Transverse colon (tissue), 4 donors: Measurements from ENCODE around the gene SH2D4B. TPM values are rescaled to one million over a fixed set of nuclear protein-coding genes. Genes with fewer than 3 reads are reported as not detected.

Experiments used
- DNase-seq: peaks from one replicate; pipeline ENCODE4 v3.0.0-alpha.2; 2019
- H3K27ac ChIP-seq, 4 donors: fragments of 200-600 bp; sonication (generic); 2 replicates each; pipeline ENCODE4 v1.5.1; 2016 to 2018; ENCODE audit warnings: inconsistent platforms in 4 of 4
- H3K27me3 ChIP-seq: fragments of 200-600 bp; sonication (generic); 2 replicates; pipeline ENCODE4 v1.5.1; 2017; ENCODE audit warnings: inconsistent platforms
- H3K36me3 ChIP-seq, 4 donors: fragments of 200-600 bp; sonication (generic); 2 replicates each; pipeline ENCODE4 v1.5.1; 2017 to 2019; ENCODE audit warnings: inconsistent platforms in 4 of 4
- H3K4me1 ChIP-seq, 4 donors: fragments of 200-600 bp; sonication (generic); 2 replicates each; pipeline ENCODE4 v1.5.1; 2017 to 2020; ENCODE audit warnings: inconsistent platforms in 4 of 4
- H3K4me3 ChIP-seq, 4 donors: fragments of 200-600 bp; sonication (generic); 1 replicate in 1 of 4; 2 replicates in 3 of 4; pipeline versions ENCODE4 v1.5.1 to v1.6.1; 2017 to 2019; ENCODE audit warnings: inconsistent platforms in 4 of 4
- H3K9me3 ChIP-seq, 2 donors: fragments of 200-600 bp; sonication (generic); 2 replicates each; pipeline ENCODE4 v1.5.1; 2017 to 2019; ENCODE audit warnings: inconsistent platforms in 2 of 2
- CTCF ChIP-seq, 5 experiments: fragments of 200-600 bp in 3 of 5; fragments of 450-650 bp in 2 of 5; sonication (generic) in 3 of 5; IDR thresholded peaks; 1 replicate in 2 of 5; 2 replicates in 3 of 5; pipeline ENCODE4 v1.5.1; 2016 to 2017; ENCODE audit warnings: antibody characterized with exemption in 5 of 5, inconsistent platforms in 3 of 5, mild to moderate bottlenecking in 2 of 5, moderate library complexity in 1 of 5
- EP300 ChIP-seq: sonication (generic); formaldehyde crosslinking; IDR thresholded peaks from one replicate; pipeline ENCODE4 v1.6.1; 2017; ENCODE audit warnings: antibody characterized with exemption, low read depth
- POLR2A ChIP-seq: fragments of 450-650 bp; IDR thresholded peaks from one replicate; pipeline ENCODE4 v1.6.1; 2016; ENCODE audit warnings: antibody characterized with exemption, mild to moderate bottlenecking, moderate library complexity
- POLR2AphosphoS5 ChIP-seq, 3 donors: sonication (generic); formaldehyde crosslinking; IDR thresholded peaks; one replicate each; pipeline ENCODE4 v1.6.1; 2016; ENCODE audit warnings: antibody characterized with exemption in 3 of 3
- WGBS, 2 donors: methylation state at CpG; one replicate each; pipeline ENCODE4 v1.1.5; 2018; ENCODE audit warnings: low coverage in 1 of 2; 5-methylcytosine and 5-hydroxymethylcytosine counted together
- in situ Hi-C, 4 donors: fragments of 200-750 bp; cut with MboI; loops; one replicate each; pipeline versions ENCODE4 v1.15.0 to v1.15.1; 2017; ENCODE audit warnings: low sequenced_read_pairs in 3 of 4, low pct_ligation_motif_present in 1 of 4, low pct_unique_long_range_greater_than_20kb in 1 of 4
- intact Hi-C: fragments of 100-400 bp; cut with DNase I; formaldehyde crosslinking; loops from one replicate; pipeline ENCODE4 v1.15.1; 2023; ENCODE audit warnings: low total_unique reads
- total RNA-seq, 4 donors: library from RNA; depleted of rRNA; stranded (reverse); fragments of >200 nt; gene quantifications; one replicate each; pipeline ENCODE4 v1.1.0, GENCODE V29; 2016

Gene SH2D4B
- total RNA-seq, 4 donors from 2014 or later: 0.32 TPM; not detected in 3

- no peak overlapping the region for H3K27ac ChIP-seq
- 65 to 77% methylated on average over 3 to 5 of the region's 5 CpGs for WGBS, 2 donors
- H3K4me1 ChIP-seq: peaks cover 0 to 12% (median 4%) of the 10 kb centered on the region in 4 donors
- no peaks in the 10 kb centered on the region for H3K27me3 ChIP-seq
- no peak for TF ChIP-seq CTCF (IDR thresholded peaks at IDR 0.05)
- no peak for TF ChIP-seq EP300
- no peak for TF ChIP-seq POLR2AphosphoS5 (IDR thresholded peaks at IDR 0.05)
- no peak for TF ChIP-seq POLR2A
- no peak for DNase-seq
- intact Hi-C loops: no loop called here
- in situ Hi-C loops: no loop called here
- no peaks in the 10 kb centered on the region for H3K9me3 ChIP-seq
- H3K4me3 ChIP-seq: no peak overlapping the region
- no peaks in the 10 kb centered on the region for H3K36me3 ChIP-seq
Observed at GRCh38 chr10:80579849-80580637, 42.3 kb downstream of the SH2D4B start.

- in situ Hi-C loops: no loop called here
- TF ChIP-seq POLR2A (no peak), EP300 (no peak), POLR2AphosphoS5 (IDR thresholded peaks at IDR 0.05) (no peak), CTCF (IDR thresholded peaks at IDR 0.05) (no peak)
- Histone ChIP-seq H3K27ac (peak overlapping the region; percentile 33 to 48 (median 43)), H3K4me3 (no peak overlapping the region), H3K36me3 (no peaks in the 10 kb centered on the region), H3K27me3 (no peaks in the 10 kb centered on the region), H3K9me3 (no peaks in the 10 kb centered on the region), H3K4me1 (peaks cover 0 to 12% (median 4%) of the 10 kb centered on the region in 4 donors)
- intact Hi-C loops: no loop called here
- 84 to 88% methylated on average over 3 to 7 of the region's 7 CpGs for WGBS, 2 donors
- DNase-seq: no peak
Observed at GRCh38 chr10:80580638-80581468, 43.2 kb downstream of the SH2D4B start.

- no peaks in the 10 kb centered on the region for H3K27me3 ChIP-seq
- peaks cover 0 to 12% (median 4%) of the 10 kb centered on the region in 4 donors for H3K4me1 ChIP-seq
- no peaks in the 10 kb centered on the region for H3K36me3 ChIP-seq
- H3K27ac ChIP-seq: peak overlapping the region; percentile 33 to 53 (median 43)
- peak; percentile 73 for DNase-seq
- TF ChIP-seq POLR2A: no peak
- TF ChIP-seq EP300: no peak
- peak in 1 of 3 donors; percentile 35 for TF ChIP-seq POLR2AphosphoS5 (IDR thresholded peaks at IDR 0.05)
- no peak for TF ChIP-seq CTCF (IDR thresholded peaks at IDR 0.05)
- in situ Hi-C loops (no loop called here), intact Hi-C loops (no loop called here)
- WGBS, 2 donors: 51% methylated on average over 5 of the region's 5 CpGs; no CpG with 5 or more reads in 1 of the 2 donors
- H3K9me3 ChIP-seq: no peaks in the 10 kb centered on the region
- no peak overlapping the region for H3K4me3 ChIP-seq
Observed at GRCh38 chr10:80581469-80581835, 43.8 kb downstream of the SH2D4B start.

GRCh38 chr10:80582286-80582960, 44.7 kb downstream of the SH2D4B start:
- Histone ChIP-seq H3K36me3 (no peaks in the 10 kb centered on the region), H3K27ac (peak overlapping the region in 1 of 4 donors; percentile 13), H3K4me1 (peaks cover 0 to 12% (median 4%) of the 10 kb centered on the region in 4 donors), H3K4me3 (no peak overlapping the region), H3K9me3 (no peaks in the 10 kb centered on the region), H3K27me3 (no peaks in the 10 kb centered on the region)
- no peak for DNase-seq
- no peak for TF ChIP-seq CTCF (IDR thresholded peaks at IDR 0.05)
- TF ChIP-seq EP300: no peak
- no peak for TF ChIP-seq POLR2A
- TF ChIP-seq POLR2AphosphoS5 (IDR thresholded peaks at IDR 0.05): no peak
- intact Hi-C loops: no loop called here
- in situ Hi-C loops: no loop called here
- WGBS, 2 donors: 50 to 82% methylated on average over 1 to 3 of the region's 3 CpGs
